GM18867 (cell line): ENCODE results near the gene NBAS.

Source experiments
- ATAC-seq: cut with Tn5 transposase; IDR thresholded peaks from one replicate; pipeline ENCODE4 v1.9.1; 2021; ENCODE audit warnings: mild to moderate bottlenecking, moderate library complexity; ENCODE audit not compliant: unreplicated experiment

The NBAS gene

GRCh38 chr2:15181092-15181745 is 379.9 kb downstream of the NBAS start:
- no peak for ATAC-seq

GRCh38 chr2:15180379-15180778 is 380.8 kb downstream of the NBAS start:
- ATAC-seq = no peak

GRCh38 chr2:15178946-15179345 is 382.2 kb downstream of the NBAS start:
- ATAC-seq = no peak

GRCh38 chr2:15177103-15177502 is 384.0 kb downstream of the NBAS start:
- peak; percentile 98 for ATAC-seq

DNA sequence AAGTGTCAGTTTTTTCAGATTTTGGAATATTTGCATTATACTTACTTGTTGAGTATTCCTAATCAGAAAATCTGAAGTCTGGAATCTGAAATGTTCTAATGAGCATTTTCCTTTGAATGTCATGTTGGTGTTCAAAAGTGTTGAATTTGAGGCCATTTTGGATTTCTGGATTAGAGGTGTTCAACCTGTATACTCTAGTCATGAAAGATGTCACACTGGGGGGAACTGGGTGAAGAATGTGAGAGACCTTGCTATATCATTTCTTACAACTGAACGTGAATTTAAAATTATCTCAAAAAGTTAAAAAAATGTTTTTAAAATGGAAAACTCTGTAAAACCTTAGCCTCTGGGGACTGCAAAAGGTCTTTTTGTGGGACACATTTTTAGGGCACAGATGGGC is 384.5 kb downstream of the NBAS start:
- ATAC-seq = peak; percentile 2

- no peak for ATAC-seq
Measured at GRCh38 chr2:15174567-15174966, 386.6 kb downstream of the NBAS start.

DNA sequence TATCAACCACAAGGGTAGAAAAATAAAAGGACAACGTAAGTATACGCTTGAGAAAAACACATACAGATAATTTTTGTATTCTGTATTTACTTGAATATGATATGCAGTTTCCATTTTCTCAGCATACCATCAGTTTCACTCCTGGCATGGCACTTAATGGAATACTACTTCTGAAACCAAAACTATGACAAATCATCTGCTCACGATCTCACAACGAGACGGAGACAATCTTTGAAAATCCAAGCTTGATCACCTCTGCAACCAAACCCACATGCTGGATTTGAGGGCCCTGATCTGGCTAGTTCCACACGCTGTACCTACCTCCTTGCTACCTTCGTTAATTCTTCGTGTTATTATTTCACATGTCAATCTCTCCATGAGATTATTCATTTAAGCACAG is 387.6 kb downstream of the NBAS start:
- no peak for ATAC-seq

DNA sequence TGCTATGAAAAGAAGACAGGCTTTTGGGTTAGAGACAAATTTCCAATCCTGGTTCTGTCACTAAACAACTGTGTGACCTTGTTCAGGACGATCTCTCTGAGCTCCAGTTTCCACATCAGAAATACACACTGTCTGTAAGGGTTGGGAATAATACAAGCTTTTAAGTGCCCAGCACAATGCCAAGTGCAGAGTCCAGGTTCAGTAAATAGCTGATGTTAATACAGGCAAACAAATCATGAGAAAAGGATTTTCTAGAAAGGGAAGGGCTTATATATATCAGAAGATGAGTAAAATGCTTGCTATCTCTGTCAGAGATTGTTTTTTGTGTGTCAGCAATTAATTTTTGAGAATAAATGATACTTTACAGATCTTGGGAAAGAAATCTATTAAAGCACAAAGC is 388.3 kb downstream of the NBAS start:
- no peak for ATAC-seq

DNA sequence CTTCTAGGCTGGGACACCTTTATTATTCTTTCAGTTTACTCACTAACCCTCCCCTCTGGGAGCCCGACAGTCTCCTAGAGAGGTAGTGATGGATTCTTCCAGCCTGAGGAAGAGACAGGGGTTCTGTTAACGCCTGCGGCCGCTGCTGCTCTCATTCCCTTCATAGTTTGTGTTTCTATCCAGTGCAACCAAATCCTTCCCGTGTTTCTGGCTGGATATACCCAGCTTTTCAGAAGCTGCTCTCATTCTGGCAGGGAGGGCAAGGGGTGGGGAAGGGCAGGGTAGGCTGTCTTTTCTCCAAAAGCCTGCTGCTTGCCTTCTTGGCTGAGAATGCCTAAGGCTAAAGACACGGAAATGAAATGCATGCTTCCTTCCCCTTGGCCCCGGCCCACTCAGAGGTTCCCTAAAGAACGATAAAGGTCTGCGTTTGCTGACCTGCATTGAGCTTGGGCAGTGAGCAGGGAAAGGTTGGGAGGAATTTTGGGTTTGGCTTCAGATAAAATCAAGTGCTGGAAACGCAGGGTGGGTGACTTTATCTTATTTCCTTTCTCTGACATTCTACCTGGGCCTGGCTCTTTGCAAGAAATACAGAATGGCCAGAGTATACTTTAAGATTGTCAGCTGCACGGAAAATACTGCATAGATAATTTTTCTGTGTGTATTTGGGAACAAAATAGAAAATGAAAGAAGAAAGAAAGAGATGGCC is 390.9 kb downstream of the NBAS start:
- no peak for ATAC-seq

GRCh38 chr2:15169326-15170069 is 391.6 kb downstream of the NBAS start:
- ATAC-seq = no peak

DNA sequence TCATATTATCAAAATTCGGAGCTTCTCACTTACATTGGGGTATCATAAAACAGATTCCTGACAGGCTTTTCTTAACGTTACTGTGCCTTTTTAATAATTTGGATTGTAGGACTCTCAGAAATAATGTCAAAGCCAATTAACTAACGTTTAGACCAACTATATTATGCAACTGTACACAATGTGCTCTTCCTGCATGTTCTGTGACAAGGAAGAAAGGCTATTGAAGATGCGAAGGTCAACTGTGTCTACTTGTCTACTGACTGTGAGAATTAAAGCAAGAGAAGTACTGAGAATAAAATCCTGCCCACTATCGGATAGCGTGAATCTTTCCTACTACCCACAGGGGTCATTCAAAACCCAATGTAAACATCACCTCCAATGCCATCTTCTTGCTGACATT is 393.0 kb downstream of the NBAS start:
- ATAC-seq = no peak

- no peak for ATAC-seq
Measured at GRCh38 chr2:15166878-15167277, 394.3 kb downstream of the NBAS start.

DNA sequence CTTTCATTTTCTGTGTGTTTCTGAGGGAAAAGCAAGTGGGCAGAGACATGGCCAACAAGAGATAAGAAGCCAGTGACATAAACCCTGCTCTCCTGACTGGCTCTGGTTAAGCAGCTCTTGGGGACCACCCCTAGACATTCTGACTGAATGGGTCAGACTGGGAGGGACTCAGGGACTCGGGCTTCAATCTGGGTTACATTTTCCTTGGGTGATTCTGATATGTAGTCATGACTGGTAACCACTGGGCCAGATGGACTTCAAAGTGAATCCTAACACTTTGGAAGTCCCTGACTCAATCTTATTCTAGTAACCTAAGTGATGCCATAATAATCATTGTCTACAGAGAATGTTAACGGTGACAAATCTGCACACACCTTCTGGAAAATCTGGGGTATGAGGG is 397.8 kb downstream of the NBAS start:
- no peak for ATAC-seq

- ATAC-seq = no peak
Measured at GRCh38 chr2:15162620-15163019, 398.5 kb downstream of the NBAS start.

GRCh38 chr2:15160201-15160991 is 400.7 kb downstream of the NBAS start:
- ATAC-seq = no peak

DNA sequence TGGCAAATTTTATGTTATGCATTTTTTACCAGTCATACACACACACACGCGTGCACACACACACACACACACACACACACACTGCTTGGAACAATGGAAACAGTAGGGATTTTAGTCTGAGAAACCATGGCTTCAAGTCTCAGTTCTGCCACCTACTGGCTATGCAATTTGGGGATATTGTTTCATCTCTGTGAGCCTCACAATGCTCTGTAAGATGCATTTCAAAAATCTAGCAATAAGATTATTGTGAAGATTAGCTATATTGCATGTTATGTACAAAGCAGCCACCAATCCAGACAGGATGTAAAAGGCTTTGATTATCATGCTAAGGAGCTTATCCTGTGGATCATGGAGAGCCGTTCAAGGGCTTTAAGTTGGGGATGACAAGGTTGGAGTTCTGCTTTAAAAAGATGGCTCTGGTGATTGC is 401.4 kb downstream of the NBAS start:
- ATAC-seq = no peak

GRCh38 chr2:15159206-15159605 is 401.9 kb downstream of the NBAS start:
- ATAC-seq = no peak

DNA sequence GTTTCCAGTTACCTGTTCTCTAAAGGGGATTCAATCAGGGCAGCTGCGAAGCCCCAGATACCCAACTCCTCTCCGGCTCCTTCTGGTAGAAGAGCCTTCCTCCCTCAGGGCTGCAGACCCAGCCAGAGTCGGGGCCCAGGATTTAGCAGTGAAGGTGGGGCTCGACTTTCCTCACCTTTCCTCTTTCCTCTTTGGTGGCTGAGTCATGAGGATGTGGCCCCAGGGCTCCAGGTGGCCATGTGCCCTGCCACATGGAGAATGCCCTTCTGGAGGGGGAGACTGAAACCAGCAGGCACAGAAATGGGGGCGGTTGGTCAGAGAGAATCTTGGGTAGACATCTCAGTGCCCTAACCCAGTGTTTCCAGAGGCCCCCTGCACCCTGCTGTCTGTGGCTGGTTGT is 402.6 kb downstream of the NBAS start:
- no peak for ATAC-seq

DNA sequence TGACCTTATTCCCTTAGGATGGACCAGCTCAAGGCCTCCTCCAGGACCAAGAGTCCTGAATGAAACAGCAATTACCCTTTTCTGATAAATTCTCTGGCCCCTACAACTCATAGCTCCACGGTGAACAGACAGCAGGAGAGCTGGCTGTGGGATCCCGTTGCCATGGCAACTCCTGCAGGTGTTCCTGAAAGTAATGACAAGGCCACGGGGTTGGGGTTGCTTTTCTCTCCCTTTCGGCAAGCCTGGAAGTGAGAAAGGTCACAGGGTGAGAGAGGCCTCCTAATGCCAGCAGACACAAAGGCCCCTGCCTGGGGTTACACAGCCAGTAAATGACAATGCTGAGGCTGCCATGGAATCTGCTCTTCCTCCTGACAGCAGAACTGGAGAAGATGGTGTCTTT is 403.0 kb downstream of the NBAS start:
- ATAC-seq = no peak

DNA sequence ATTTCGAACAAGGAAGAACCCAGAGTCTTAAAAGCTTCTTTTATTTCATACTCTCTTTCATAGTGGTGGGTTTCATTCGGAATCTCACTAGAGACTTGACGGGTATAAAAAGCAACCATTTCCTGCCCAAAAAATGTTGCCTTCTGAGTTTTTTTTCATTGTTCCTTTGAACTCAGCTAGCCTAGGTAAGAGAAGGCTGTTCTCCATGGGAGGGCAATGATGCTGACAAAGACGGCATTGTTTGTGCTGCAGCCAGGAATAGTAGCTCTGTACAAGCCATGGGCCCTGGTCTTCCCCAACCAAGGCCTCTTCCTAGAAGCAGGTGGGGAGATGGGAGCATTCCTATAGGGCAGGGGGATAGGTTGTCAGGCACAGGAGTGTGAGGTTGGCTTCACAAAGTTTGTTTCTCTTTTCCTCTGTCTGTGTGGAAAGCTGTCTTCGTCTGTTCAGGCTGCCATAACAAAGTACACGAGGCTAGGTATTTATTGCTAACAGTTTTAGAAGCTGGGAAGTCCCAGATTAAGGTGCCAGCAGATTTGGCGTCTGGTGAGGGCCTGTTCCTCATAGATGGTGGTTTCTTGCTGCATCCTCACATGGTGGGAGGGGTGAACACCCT is 405.1 kb downstream of the NBAS start:
- no peak for ATAC-seq

DNA sequence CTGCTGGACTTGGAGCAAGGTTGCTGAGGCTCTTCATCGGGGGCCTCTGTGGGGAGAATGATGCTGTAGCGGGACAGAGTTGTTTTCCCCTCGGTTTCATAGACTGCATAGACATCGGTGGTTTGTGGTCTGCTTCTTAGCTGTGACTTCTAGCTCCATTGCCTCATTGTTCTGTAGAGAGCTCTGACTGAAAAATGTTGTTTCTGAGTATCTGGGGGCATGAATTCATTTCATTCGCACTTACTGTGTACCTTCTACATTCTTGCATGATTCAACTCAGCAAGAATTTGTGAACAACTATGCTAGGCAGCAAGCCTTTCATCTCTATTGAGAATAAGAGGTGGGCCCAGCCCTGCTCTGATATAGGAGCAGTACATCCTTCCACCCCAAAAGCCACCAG is 406.8 kb downstream of the NBAS start:
- ATAC-seq = no peak
